NCI-H1694 treated with DMSO at 0.1 percent for 48 hours (cell line): ENCODE results near the gene NOB1.
A peak's percentile ranks its signal among the peaks of the same experiment; 100 is the strongest.
"Not testable (repeated sequence)": the region's sequence is repeated elsewhere in the genome, so short reads cannot be mapped to it uniquely, and the experiment has no call there.

Experiments used
- DNase-seq: peaks from one replicate; lab custom pipeline; 2025; lab: John Stamatoyannopoulos, UW

Gene NOB1

GRCh38 chr16:69754469-69755310, at the start of gene NOB1:
TSS of gene NOB1 (minus strand) at chr16:69754926. CDS start at chr16:69754910, 16 bp downstream.
- DNase-seq, result peak; percentile 84

DNA sequence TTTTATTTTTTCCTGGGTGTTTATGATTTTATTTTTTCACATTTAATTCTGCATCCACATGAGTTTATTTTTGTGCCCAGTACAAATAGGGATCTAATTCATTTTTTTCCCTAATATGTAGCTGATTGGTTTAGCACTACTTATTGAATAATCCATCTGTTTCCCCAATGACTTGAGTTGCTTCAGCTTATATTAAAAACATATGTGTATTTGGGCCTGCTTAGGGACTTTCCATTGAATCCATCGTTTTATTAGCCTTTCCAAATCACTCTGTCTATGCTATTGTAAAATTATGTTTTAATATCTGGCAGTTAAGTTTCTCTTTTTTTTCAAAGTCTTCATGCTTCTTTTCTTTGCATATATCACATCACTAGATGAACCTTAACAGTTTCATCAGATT, 49.6 kb upstream of the NOB1 start:
- DNase-seq, result no peak

DNA sequence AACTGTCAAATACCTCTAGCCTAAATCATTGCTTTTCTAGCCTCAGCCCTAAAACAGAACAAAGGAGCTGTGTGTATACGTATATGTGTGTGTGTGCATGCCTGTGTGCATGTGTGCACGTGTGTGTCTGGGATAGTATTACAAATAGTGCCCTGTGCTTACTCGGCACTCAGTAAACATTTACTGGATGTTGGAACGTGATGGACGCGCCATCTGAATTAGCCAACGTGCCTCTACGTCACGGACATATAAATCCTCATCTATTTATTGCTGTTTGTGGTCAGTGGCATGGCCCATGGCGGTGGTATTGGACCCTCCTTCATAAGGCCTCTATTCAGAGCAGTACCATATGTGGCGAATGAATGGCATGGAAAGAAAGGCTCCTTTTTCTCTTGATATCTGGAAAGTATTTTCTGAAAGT, 44.9 kb upstream of the NOB1 start:
- no peak for DNase-seq

DNA sequence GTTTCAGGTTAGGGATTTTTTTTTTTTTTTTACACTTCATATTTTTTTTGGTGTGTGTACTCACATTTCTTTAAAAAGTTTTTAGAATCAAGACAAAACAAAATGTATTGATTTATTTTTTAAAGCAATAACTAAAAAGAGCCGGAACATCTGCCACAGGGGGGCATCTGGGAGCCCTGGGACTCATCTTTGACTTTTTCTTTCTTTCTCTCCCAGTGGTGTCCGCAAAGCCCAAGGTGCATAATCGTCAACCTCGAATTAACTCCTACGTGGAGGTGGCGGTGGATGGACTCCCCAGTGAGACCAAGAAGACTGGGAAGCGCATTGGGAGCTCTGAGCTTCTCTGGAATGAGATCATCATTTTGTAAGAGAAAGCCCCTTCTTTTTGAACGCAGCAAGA, 43.7 kb upstream of the NOB1 start:
- no peak for DNase-seq

DNA sequence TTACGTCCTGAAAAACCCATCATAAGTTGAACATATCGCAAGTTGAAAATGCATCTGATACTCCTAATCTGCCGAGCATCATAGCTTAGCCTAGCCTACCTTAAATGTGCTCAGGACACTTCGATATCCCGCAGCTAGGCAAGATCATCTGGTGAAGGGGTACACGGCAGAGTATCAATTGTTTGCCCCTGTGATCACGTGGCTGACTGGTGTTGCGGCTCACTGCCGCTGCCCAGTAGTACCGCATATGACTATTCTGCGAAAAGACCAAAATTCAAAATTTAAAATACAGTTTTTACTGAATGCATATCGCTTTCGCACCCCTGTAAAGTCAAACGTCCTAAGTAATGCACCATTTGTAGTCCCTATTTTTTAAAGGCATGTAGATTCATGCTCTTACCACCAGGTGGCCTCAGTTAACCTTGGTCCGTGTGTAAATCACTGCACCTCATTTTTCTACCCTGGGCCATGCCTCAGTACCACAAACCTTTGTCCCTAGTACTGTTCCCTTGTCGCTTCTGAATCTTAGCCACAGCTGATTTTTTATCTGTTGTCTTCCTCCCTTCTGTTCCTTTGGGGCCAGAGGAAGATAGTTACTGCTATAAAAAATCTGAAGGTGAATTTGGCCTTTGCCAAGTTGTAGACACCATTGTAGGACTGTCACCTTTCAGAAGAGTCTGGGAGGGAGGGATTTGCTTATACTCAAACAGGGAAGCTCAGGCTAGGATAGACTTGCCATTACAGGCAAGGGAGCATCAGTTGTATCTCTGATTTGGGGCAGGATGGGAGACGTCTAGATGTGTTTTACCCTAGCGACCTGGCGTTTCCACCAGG, 41.8 kb upstream of the NOB1 start:
- DNase-seq, result peak; percentile 44

DNA sequence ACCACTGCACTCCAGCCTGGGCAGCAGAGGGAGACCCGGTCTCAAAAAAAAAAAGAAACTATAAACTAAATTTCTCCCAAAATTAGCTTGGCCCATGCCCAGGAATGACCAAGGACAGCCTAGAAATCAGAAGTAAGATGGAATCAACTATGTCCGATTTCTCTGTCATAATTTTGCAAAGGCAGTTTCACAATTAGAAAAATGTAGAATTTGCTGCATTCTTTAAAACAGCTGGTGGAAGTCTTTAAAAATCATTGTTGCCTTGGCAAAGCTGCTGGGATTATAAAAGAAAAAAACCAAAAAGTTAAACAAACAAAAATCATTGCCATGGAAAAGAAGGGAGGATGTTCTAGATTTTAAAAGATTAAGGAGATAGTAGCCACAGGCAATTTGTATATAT, 39.8 kb upstream of the NOB1 start:
- no peak for DNase-seq

GRCh38 chr16:69793526-69793925, 38.8 kb upstream of the NOB1 start:
- DNase-seq, result no peak

GRCh38 chr16:69791391-69791847, 36.7 kb upstream of the NOB1 start:
- not testable (repeated sequence) for DNase-seq

DNA sequence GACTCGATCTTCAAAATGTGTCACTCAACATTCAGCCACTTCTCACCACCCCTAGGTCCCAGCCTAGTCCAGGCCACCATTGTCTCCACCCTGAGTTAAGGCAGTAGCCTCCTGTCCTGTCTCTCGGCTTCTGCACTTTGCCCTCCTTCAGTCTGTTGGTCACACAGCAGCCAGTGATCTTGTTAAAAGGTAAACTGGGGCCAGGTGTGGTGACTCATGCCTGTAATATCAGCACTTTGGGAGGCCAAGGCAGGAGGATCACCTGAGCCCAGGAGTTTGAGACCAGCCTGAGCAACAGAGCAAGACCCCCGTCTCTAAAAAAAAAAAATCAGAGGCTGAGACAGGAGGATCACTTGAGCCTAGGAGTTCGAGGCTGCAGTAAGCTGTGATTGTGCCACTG, 33.2 kb upstream of the NOB1 start:
- DNase-seq, result no peak

DNA sequence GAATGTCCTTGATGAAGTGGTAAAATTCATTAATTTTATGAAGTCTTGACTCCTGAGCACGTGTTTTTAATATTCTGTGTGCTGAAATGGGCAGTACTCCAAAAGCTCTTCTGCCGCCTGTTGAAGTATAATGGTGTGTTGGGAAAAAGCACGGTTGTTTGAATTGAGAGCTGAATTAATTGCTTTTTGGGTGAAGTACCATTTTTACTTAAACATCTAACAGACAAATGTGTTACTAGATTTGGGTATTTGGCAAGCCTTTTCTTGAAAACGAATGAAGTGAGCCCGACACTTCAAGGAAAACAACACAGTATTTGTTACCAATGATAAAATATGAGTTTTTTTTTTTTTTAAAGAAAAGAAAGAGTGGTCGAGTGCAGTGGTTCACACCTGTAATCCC, 29.9 kb upstream of the NOB1 start:
- DNase-seq, result no peak

GRCh38 chr16:69781118-69781517, 26.4 kb upstream of the NOB1 start:
- DNase-seq, result no peak

DNA sequence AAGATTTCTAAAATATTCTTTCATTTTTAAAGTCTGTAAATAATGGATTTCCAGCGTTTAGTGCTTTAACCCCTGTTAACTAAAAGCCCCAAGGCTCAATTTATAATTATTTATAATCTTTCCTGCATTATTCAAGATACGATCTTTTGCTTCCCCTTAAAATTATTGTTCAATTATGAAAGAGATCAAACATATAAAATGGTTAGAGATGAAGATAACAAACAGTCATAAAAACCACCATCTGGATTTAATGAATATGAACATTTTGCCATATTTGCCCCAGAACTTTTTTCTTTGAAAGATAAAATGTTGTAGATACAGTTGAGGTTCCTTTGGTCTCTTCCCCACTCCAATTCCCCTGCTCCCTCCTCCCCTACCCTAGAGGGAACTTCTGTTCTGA, 25.0 kb upstream of the NOB1 start:
- DNase-seq, result no peak

GRCh38 chr16:69775563-69775962, 20.8 kb upstream of the NOB1 start:
- DNase-seq, result no peak

GRCh38 chr16:69773260-69773947, 18.7 kb upstream of the NOB1 start:
- DNase-seq, result no peak

- DNase-seq, result no peak
Observed at GRCh38 chr16:69771651-69771967, 16.9 kb upstream of the NOB1 start.

GRCh38 chr16:69769404-69769803, 14.7 kb upstream of the NOB1 start:
- no peak for DNase-seq

GRCh38 chr16:69768666-69769065, 13.9 kb upstream of the NOB1 start:
- no peak for DNase-seq

DNA sequence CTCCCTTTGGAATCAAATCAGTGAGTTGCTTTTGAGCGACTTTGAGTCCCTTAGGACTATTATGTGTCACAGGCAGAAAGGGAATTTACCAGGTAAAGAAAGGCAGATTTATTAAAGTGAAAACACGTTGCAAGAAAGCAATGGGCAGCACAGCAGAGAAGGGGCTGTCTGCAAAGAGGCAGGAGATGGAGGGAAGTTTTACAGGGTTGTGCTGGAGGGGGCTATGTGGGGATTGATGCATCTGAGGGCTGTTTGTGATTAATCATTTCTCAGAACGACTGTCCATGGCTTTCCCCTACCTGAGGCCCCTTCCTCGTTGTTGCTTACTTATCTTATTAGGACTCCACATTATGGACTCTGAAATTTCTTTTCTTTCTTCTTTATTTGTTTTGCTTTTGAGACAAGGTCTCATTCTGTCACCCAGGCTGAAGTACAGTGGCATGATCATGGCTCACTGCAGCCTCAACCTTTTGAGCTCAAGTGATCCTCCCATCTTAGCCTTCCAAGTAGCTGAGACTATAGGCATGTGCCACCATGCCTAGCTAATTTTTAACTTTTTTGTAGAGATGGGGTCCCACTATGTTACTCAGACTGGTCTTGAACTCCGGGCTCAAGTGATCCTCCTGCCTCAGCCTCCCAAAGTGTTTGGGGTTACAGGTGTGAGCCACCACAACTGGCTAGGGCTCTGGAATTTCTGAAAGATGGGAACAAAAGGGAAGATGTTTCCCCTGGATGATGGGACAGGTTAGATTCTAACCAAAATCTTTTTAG, 12.9 kb upstream of the NOB1 start:
- DNase-seq, result no peak

GRCh38 chr16:69763599-69763942, 8.8 kb upstream of the NOB1 start:
- no peak for DNase-seq

GRCh38 chr16:69762814-69763598, 8.3 kb upstream of the NOB1 start:
- DNase-seq, result no peak
